Islet precursor cell (in vitro differentiated cells): ENCODE measurements around the gene SIPA1L3.

ENCODE experiments used
- DNase-seq: peaks from one replicate; pipeline ENCODE4 v3.0.0-alpha.2; 2018

The SIPA1L3 gene

DNA sequence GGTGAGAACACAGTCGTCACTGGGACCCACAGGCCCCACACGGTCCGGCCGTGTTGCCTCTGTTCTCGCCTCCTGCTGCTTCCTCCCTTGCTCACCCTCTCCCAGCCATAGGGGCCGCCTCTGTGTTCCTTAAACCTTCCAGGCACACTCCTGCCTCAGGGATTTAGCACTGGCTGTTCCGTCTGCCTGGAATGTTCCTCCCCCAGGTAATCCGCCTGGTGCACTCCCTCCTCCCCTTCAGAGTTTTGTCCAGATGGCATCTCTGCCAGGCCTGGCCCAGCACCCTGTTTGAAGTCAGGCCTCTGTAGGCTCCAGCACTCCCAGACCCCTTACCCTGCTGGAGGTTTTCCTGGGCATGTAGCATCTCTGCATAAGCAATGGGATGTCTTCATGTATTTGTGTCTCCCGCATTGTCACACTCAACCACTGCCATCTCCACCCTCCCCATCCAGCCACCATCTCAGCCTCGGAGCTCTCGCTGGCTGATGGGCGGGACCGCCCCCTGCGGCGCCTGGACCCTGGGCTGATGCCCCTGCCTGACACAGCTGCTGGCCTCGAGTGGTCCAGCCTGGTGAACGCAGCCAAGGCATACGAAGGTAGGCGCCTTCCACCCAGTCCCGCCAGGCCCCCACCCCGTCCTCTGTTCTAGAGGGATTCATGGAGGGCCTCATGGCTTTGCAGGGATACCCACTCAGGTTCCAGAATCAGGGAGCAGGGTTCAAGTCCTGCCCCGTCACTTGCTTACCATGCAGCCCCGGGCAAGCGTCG is 291.1 kb downstream of the SIPA1L3 start:
- peak; percentile 42 for DNase-seq

DNA sequence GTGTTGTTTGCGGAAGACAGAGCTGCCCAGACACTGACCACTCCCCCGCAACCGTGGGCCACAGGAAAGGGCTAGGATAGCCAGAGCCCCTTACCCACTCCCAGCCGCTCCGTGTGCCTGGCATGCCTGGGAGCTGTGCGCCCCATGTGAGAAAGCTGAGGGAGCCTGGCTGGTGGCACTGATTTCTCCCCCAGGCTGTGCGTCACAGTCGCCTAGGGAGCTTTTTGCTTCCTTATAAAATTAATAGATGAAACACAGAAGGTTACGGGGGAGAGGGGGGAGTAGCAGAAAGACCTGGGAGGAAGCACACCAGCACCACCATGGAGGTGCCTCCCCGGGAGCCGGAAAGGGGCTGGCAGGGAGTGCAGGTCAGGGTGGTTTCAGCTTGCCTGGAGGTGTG is 292.3 kb downstream of the SIPA1L3 start:
- DNase-seq, result peak; percentile 43

DNA sequence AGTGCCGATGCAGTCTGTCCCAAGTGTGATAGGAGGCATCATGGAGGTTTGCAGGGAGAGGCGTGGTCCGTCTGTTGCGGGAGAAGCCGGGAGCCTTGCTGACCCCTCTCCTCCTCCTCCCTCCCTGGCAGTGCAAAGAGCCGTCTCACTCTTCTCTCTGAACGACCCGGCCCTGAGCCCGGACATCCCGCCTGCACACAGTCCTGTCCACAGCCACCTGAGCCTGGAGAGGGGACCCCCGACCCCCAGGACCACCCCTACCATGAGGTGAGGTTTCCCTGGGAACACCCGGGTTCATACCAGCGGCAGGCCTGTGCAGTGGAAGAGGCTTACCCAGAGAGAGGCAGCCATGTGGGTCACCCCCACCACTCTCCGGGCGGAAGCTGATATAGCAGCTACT is 294.7 kb downstream of the SIPA1L3 start:
- peak; percentile 46 for DNase-seq

DNA sequence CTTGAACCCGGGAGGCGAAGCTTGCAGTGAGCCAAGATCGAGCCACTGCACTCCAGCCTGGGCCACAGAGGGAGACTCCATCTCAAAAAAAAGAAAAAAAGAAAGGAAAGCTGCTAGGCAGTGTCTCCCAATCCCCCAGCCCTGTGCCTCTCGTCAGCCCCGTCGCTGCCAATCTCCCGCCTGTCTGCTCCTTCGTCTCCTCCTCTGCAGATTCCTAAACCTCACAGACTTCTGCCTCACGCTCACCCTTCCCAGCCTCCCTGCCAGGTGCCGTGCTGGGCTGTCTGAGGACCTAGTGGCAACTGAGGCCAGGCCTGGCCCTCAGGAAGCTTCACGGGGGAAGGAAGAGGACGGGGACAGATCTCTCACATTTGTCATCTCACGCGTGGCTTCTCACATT is 295.5 kb downstream of the SIPA1L3 start:
- no peak for DNase-seq

DNA sequence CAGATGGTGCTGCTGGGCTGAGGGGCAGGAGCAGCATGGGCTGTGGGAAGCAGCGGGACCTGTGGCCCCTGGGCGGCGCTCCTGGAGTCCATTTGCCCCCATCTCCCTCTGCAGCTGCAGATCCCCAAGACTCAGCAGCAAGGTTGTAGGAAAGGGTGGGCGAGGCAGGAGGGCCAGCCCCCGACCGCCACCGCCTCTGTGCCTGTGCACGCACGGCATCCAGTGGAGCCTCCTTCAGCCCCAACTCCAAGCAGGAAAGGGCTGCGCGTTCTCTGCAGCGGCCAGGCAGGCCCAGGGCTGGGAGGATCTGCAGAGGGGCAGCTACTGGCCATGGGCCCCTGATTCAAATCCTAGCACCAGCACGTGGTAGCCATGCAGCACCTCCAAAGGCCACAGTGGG is 296.2 kb downstream of the SIPA1L3 start:
- peak; percentile 50 for DNase-seq

DNA sequence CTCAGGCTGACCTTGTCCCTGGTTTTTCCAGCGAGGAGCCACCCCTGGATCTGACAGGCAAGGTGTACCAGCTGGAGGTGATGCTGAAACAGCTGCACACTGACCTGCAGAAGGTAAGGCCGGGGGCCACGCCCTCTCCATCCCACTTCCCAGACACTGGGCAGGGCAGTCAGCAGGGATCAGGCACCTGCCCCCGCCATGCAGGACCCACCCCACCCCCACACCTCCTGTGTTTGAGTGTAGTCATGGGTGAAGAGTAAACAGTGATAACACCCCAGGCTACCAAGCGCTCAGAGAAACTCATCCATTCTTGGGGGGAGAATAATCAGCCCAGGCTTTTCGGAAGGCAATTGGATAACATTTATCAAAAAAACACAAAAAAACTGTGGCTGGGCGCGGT is 297.1 kb downstream of the SIPA1L3 start:
- DNase-seq, result no peak

DNA sequence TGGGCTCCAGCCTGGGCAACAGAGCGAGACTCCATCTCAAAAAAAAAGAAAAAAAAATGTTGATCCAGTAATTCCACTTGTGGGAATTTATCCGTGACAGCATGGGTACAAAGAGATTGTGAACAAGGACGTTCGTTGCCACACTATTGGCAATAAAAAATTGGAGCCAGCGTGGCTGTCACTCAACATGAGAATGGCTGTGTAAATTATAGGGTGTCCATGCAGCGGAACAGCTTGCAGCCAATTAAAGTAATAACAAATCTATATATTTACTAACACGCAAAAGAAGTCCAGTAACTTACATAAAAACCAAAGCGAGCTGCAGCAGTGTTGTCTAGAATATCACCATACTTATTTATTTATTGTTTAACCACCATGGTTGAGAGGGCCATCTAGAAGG is 297.7 kb downstream of the SIPA1L3 start:
- DNase-seq, result no peak

DNA sequence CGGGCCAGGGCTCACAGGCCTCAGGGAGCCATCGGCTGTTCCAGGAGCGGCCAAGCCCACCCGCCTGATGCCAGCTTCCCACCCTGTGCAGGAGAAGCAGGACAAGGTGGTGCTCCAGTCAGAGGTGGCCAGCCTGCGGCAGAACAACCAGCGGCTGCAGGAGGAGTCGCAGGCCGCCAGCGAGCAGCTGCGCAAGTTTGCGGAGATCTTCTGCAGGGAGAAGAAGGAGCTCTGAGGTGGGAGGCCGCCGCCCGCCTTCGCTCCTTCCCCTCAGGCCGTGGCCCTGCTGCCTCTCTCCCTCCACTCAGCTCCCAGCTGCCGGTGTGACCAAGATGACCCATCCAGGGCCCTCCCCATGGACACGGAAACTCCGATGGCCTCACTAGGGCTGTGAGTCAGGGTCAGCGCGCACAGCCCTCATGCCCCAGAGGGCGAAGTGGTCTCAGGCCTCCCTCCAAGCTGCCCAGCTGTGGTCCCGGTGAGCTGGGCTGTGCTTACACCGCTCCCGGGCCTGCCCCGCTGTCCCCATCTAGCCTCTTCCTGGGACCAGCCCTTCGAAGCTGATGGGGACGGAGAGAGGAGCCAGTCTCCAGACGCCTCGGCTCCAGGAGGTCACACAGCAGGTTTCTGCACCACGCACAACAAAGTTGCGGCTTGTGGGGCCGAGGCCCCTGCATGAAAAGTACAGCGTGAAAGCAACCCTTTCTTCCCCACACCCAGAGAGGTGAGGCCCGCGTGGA is 299.2 kb downstream of the SIPA1L3 start:
- peak; percentile 59 for DNase-seq

DNA sequence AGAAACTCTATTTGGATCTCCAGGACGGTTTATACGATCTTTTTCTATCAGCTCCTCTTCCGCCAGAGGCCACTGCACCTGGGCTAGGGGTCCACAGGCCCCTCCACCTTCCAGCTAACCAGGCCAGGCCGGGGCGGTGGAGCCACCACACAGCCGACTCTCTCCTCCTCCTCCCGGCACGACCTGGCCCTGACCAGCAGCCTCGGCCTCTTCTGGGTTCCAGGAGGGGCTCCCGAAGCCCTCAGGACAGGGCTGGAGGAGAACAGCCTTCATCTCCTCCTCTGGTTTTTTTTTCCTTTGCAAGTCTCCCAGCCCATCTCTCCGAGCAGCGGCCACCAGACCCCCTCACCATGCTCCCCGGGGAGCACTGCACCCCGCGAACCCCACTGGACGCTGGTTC is 299.9 kb downstream of the SIPA1L3 start:
- peak; percentile 54 for DNase-seq

DNA sequence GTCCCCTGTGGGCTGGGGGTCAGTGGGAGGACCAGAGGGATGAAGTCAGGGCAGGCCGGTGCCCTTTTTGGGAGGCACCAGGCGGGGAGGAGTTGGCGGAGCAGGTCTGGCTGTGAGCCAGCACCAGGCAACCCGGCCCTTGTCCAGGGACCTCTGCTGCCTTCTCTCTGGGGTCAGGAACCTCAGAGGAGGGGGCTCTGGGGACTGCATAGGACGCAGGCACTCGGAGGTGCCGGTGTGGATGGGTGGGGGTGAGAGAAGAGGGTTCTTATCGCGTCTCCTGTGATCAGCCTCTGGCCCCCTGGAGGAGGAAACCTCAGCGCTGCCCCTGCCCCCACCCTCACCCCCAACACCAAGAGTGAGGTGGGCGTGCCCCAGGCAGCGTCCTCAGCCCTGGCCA is 300.5 kb downstream of the SIPA1L3 start:
- no peak for DNase-seq

DNA sequence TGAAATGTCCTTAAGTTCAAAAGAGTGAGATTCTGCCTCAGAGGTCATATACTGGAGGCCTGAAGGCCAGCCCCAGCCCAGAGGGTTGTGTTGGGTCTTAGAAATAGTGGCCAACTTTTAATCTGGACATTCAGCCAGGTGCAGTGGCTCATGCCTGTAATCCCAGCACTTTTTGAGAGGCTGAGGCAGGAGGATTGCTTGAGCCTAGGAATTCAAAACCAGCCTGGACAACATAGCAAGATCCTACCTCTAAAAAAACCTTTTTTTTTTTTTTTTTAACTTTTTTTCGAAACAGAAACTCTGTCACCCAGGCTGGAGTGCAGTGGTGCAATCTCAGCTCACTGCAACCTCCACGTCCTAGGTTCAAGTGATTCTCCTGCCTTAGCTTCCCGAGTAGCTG is 301.6 kb downstream of the SIPA1L3 start:
- no peak for DNase-seq

DNA sequence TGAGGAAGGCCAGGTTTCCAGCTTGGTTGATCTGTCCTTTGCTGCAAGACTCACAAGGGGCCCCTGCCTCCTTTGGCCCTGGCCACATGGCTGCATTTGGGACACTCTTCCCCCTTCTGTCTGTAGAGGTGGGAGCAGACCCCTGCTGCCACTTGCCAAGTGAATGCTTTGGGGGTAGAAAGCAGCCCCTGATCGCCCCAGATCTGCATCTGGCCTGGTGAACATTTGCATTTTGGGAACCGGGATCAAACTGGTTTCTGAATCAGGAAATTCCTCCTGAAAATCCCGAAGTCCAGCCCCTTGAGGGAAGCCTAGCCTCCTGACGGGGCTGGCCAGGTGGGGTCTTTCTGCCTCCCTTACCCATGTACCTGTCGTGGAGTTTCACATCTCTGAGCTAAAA is 302.1 kb downstream of the SIPA1L3 start:
- no peak for DNase-seq

DNA sequence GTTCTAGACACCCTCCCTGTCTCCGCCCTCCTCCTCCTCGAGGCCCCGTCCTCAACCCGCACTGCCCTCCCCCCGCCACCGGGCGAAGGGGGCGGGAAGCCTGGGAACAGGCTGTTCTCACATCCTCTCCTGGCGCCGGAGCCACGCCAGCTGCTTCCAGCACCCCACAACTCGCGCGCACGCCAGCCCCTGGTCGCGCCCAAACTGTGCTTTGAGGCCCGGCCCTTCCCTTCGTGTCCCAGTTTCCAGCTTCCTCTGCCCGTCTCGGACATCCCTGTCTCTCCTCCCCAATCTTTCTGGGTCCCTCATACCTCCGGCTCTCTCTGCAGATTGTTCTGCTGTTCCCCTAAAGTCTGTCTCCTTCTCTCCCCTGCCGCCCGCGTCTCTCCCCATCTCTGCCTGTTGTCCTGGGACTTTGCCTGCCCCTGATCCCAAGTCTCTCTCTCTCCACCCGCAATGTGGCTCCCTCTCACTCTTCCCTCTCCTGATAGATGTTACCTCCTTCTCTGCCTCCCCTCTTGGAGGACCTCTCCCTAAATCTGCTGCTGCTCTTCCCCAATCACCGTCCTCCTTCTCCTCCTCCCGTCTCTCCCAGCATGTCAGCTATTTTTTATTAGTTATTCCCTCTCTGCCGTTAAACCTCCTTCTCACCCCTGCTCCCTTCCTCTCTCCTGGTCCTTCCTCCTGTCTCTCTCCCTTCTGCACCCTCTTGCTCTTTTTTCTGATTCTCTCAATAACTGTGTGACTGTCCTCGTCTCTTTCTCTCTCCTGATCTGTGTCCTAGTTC is 302.9 kb downstream of the SIPA1L3 start:
- peak; percentile 56 for DNase-seq

DNA sequence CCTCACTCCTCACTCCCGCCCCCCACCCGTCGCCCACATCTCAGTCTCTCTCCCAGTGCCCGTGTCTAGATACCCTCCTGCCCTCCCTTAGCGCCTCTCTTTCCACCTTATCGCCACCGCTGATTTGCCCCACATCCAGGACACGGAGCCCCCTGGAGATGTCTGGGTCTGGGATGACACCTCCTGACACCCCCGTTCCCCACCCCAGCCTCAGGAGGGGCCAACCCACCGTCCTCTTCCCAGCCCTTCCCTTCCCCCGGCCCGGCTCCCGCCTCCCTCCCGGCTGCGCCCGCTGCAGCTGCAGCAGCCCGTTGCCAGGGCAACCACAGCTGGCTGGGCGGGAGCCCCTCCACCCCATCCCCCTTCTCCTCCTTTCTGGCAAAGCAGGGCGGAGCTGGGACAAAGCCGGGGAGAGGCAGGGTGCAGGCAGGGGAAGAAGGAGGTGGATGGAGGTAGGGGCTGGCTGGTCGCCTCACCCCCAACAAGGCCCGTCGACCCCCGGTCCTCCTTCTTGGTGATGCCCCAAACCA is 303.5 kb downstream of the SIPA1L3 start:
- DNase-seq, result peak; percentile 82

DNA sequence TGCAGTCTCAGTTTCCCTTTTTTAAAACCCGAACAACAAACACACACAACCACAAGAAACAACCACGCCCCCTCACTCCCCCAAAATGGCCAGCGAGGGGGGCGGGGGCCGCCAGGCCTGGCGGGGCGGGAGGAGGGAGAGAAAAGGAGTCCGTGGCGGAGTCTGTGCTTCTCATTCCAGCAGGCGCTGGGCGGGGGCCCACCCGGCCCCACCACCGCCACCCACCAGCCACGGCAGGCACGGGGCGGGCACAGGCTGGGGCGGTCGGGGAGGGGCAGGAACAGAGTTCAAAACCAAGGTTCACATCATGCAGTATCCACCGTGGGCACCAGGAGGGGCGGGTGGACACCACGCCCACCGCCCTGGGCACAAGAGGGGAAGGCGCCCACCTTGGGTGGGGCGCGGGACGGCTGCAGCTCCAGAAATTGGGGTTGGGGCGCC is 304.2 kb downstream of the SIPA1L3 start:
- DNase-seq, result peak; percentile 61

DNA sequence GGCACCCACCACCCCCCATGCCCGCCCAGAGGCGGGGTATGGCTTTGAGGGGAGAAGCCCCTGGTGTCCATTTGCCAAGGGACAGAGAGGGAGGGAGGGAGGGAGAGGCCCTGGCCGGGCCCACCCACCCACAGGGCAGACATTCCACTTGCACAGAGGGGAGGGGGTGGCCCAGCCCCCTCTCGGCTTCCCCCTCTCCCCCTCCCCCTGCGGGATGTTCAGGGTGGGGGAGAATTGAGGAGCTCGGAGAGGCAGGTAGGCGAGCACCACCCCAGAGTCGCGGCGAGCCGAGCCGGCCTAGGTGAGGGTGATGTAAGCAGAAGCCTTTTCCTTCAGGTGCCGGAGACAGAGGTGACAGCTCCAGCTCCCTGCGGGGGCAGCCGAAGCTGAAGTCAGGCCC is 304.8 kb downstream of the SIPA1L3 start:
- DNase-seq, result peak; percentile 69

DNA sequence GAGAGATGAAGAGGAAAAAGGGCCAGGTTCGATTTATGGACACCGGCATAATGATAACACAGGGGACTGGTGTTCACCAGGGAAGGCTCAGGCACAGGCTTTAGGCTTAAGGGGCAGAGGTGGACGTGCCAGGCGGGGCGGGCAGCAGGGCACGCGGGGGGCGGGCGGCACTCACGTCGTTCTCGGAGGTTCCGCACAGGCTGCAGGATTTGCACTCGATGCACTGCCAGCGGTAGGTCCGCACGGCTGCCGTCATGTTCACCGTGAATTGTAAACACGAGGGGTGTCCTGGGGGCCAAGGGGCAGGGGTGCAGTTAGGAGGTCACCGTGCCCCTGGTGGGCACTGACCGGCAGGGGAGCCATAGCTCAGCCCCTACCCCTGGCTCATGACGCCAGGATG is 306.5 kb downstream of the SIPA1L3 start:
- DNase-seq, result no peak

DNA sequence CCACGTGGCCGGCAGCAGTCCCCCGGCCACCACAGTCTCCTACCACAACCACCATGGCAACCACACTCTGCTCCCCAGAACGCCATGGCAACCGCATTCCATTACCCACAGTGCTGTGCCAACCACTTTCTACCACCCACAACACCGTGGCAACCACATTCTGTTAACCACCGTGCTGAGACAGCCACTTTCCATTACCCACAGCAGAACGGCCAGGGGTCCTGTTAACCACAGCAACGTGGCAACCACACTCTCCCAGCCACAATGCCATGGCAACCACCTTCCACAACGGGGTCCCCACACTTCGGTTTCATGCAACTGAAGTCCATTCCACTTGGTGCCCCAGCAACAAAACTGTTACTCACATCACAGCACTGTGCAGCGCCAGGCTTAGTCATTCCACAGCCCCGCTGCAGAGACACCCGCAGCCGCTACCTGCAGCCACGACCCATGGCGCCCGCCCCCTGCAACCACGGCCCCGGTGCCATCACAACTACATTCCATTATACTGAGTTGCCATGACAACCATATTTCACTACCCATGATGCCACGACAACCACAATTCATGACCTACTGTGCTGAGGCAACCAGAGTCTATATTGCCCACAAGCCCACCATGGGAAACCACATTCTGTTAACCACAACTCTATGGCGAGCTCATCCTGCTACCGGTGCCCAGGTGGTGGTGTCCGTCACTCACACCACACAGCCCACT is 307.1 kb downstream of the SIPA1L3 start:
- DNase-seq, result no peak

DNA sequence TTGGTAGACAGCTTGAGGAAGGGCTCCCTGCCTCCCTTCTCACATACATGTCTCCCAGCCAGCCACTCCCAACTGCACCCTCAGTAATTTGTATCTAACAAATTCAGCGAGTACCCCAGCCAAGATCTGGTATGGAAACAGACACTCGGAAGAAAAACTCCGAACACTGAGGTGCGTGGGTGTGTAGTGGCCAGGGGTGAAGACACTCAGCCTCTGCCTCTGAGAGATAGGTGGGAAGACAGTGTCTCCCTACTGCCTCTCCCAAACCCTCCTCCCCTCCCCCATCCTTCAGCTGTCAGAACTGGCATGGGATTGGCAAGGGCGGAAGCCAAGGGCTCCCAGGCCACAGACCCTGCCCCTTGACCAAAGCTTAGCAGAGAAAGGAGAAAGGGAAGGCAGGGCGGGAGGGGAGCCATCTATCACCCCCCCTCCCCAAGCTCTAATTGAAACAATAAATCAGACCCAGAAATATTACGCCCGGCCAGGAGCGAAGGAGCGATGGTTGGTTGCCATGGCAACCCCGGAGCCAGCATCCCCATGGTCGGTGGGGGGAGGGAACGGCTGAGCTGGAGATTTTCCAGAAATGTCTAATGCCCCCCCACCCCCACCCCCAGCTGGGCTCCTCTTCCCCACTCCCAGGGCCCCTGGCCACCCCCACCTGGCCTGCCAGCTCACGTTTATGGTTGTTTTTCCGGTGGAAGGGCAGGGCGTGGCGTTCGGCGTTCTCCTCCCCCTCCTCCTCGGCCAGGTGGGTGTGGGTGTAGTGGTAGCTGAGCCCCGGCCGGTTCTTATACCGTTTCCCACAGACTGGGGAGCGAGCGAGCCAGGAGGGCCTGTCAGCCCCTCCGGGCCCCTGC is 310.0 kb downstream of the SIPA1L3 start:
- no peak for DNase-seq

DNA sequence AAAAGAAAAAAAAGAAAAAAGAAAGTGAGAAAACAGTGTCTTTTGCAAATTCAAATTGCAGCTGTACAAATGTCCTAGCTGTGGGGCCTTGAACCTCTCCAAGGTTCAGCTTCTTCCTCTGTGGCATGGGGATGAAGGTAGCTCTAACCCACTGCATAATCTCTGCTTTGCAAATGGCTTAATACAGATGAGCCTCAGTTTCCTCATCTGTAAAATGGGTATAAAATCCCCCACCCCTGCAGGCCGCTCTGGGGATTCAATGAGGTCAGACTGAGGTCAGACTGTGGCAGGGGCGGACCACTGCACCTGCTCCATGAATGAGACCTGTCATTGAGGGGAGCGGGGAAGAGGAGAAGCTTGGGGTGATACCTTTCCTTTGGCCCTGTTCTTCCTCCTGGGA is 311.2 kb downstream of the SIPA1L3 start:
- DNase-seq, result no peak

DNA sequence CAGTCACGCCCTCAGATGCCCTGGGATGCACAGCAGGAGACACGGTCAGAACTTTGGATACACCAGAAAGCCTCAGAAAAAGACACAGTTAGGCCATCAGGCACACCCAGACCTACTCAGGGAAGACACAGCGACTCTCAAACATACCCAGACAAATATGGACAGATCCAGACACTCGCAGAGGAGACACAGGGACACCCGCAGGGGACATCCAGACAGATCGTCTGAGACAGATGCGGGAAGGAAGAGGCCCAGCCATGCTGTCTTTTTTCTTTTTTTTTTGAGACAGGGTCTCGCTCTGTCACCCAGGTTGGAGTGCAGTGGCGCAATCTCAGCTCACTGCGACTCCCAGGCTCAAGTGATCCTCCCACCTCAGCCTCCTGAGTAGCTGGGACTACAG is 312.2 kb downstream of the SIPA1L3 start:
- peak; percentile 66 for DNase-seq

DNA sequence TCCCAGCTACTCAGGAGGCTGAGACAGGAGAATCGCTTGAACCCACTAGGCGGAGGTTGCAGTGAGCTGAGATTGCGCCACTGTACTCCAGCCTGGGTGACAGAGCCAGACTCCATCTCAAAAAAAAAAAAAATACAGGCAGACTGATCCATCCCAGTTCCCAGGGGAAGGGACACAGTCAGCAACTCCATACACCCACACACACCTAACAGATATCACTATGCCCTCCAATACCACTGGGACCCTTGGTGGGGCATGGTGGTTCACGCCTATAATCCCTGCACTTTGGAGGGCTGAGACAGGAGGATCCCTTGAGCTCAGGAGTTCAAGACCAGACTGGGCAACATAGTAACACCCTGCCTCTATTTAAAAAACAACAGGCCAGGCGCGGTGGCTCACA is 314.4 kb downstream of the SIPA1L3 start:
- DNase-seq, result no peak
